HG03045 (cell line): ENCODE results near the gene SLC15A3.

ENCODE experiments used
- ATAC-seq: cut with Tn5 transposase; IDR thresholded peaks from one replicate; pipeline ENCODE4 v1.9.1; 2021; ENCODE audit warnings: mild to moderate bottlenecking, moderate library complexity; ENCODE audit not compliant: unreplicated experiment

SLC15A3 gene

GRCh38 chr11:60947700-60948099, 4.3 kb downstream of the SLC15A3 start:
- ATAC-seq, result no peak

- no peak for ATAC-seq
Measured at GRCh38 chr11:60946601-60947264, 5.2 kb downstream of the SLC15A3 start.

- no peak for ATAC-seq
Measured at GRCh38 chr11:60945295-60945667, 6.7 kb downstream of the SLC15A3 start.

GRCh38 chr11:60944490-60945294, 7.3 kb downstream of the SLC15A3 start:
- ATAC-seq, result no peak

GRCh38 chr11:60942970-60943565, 8.9 kb downstream of the SLC15A3 start:
- ATAC-seq, result no peak

GRCh38 chr11:60942219-60942618, 9.8 kb downstream of the SLC15A3 start:
- no peak for ATAC-seq

- ATAC-seq, result no peak
Measured at GRCh38 chr11:60941371-60942119, 10.4 kb downstream of the SLC15A3 start.

GRCh38 chr11:60939855-60940254, 12.1 kb downstream of the SLC15A3 start:
- ATAC-seq, result no peak

GRCh38 chr11:60939301-60939700, 12.7 kb downstream of the SLC15A3 start:
- no peak for ATAC-seq

- ATAC-seq, result no peak
Measured at GRCh38 chr11:60938500-60938899, 13.5 kb downstream of the SLC15A3 start.

- ATAC-seq, result no peak
Measured at GRCh38 chr11:60937811-60938210, 14.2 kb downstream of the SLC15A3 start.

GRCh38 chr11:60937144-60937527, 14.8 kb downstream of the SLC15A3 start:
- no peak for ATAC-seq

GRCh38 chr11:60936467-60937143, 15.4 kb downstream of the SLC15A3 start:
- ATAC-seq, result no peak

GRCh38 chr11:60935676-60936442, 16.1 kb downstream of the SLC15A3 start:
- ATAC-seq, result no peak

- no peak for ATAC-seq
Measured at GRCh38 chr11:60934790-60935605, 17.0 kb downstream of the SLC15A3 start.

GRCh38 chr11:60934124-60934789, 17.7 kb downstream of the SLC15A3 start:
- no peak for ATAC-seq

GRCh38 chr11:60933416-60934123, 18.4 kb downstream of the SLC15A3 start:
- no peak for ATAC-seq
